ENCODE results near the gene GRIN2C. TPM values are rescaled to one million over a fixed set of nuclear protein-coding genes. Genes with fewer than 3 reads are reported as not detected.

Gene GRIN2C
- total RNA-seq, 2 experiments from 2014 or later = not detected

DNA sequence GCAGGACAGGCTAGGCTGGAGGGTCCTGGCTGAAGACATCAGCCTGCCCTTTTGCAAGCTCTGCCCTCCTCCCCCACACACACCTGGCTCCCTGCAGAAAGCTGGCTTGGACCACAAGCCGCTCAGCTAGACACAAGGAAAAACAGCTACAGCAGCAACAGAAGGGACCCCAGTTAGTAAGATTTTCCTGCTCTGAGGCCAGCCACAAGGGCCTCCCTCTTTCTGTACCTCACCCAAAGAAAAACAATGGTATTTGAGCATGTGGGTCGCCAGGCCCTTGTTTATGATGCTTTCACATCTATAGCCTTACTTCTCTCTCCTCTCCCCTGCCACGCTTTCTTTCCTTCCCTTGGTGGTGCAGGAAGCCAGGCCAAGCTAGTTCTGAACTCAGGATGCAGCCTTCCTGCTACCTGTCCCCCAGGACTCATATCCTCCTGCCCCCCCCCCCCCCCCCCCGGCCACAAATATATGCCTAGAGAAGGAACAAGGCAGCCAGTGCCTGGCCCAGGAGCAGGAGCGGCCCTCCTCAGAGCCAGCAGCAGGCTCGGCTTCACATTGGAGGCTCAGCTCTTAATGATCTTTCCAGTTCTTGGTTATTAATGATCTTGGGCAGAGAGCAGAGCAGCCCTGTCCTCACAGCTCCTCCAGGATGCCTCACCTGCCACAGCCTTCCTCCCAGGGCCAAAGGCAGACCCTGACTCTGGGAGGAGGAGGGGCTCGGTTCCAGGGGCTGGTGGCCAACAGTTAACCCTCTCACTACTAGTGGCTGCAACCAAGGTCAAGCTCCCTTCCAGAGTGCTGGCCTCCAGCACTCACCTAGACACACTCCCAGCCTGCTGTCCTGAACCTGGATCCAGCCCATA is 19.5 kb downstream of the GRIN2C start:
- no peak for DNase-seq
- peaks cover 16% of the 10 kb centered on the region for H3K36me3 Mint-ChIP-seq (ENCODE audit: low read depth)
- Histone ChIP-seq H3K4me3 (ENCODE audit: low read length) (no peak overlapping the region), H3K36me3 (ENCODE audit: insufficient read depth, low read length) (peaks cover 19% of the 10 kb centered on the region), H3K27ac (ENCODE audit: low read depth in 1 of 2, low read length in 2 of 2) (no peak overlapping the region), H3K9me3 (ENCODE audit: control insufficient read depth in 1 of 2, insufficient read depth in 1 of 2, low read length in 2 of 2) (no peaks in the 10 kb centered on the region), H3K4me1 (ENCODE audit: insufficient read depth, low read length) (peaks cover 22% of the 10 kb centered on the region), H3K27me3 (ENCODE audit: control insufficient read depth in 1 of 2, insufficient read depth in 2 of 2, low read length in 2 of 2) (peaks cover 3 to 4% of the 10 kb centered on the region in 2 experiments)
- H3K27me3 Mint-ChIP-seq = peaks cover 22% of the 10 kb centered on the region
- ATAC-seq (ENCODE audit: poor library complexity) = no peak
- no peak overlapping the region for H3K27ac Mint-ChIP-seq
- H3K9me3 Mint-ChIP-seq = no peaks in the 10 kb centered on the region
- CTCF ChIA-PET = no interaction called here
- intact Hi-C loops (cut with DNase I, micrococcal nuclease) = no loop called here
- POLR2A ChIA-PET = no interaction called here
- no peak overlapping the region for H3K4me3 Mint-ChIP-seq
- TF ChIP-seq, protein P1, sequence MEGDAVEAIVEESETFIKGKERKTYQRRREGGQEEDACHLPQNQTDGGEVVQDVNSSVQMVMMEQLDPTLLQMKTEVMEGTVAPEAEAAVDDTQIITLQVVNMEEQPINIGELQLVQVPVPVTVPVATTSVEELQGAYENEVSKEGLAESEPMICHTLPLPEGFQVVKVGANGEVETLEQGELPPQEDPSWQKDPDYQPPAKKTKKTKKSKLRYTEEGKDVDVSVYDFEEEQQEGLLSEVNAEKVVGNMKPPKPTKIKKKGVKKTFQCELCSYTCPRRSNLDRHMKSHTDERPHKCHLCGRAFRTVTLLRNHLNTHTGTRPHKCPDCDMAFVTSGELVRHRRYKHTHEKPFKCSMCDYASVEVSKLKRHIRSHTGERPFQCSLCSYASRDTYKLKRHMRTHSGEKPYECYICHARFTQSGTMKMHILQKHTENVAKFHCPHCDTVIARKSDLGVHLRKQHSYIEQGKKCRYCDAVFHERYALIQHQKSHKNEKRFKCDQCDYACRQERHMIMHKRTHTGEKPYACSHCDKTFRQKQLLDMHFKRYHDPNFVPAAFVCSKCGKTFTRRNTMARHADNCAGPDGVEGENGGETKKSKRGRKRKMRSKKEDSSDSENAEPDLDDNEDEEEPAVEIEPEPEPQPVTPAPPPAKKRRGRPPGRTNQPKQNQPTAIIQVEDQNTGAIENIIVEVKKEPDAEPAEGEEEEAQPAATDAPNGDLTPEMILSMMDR (IDR thresholded peaks at IDR 0.05) = no peak
- peaks cover 10% of the 10 kb centered on the region for H3K4me1 Mint-ChIP-seq (ENCODE audit: low read depth)

DNA sequence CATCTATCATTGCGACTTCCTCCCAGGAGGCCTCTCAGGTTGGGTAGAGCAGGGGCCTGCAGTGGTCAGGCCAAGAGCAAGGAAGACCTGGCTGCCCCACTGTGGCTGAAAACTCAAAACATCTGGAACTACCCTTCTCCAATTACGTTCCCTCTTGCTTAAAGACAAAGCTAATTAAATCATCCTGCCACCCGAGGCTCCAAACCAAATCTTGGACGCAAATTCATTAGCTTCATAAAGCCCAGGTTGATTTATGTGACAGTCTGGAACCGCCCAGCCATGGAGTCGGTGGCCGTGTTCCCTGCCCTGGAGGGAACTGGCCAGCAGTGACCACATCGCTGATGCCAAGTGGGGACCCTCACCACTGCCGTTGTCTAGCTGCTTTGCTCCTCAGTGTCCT is 21.4 kb downstream of the GRIN2C start:
- peaks cover 10% of the 10 kb centered on the region for H3K4me1 Mint-ChIP-seq (ENCODE audit: low read depth)
- intact Hi-C loops (cut with DNase I, micrococcal nuclease) = no loop called here
- H3K27me3 ChIP-seq (ENCODE audit: control insufficient read depth in 1 of 2, insufficient read depth in 2 of 2, low read length in 2 of 2) = peaks cover 3 to 4% of the 10 kb centered on the region in 2 experiments
- H3K9me3 Mint-ChIP-seq = no peaks in the 10 kb centered on the region
- no peaks in the 10 kb centered on the region for H3K9me3 ChIP-seq (ENCODE audit: control insufficient read depth in 1 of 2, insufficient read depth in 1 of 2, low read length in 2 of 2)
- H3K27ac Mint-ChIP-seq = no peak overlapping the region
- ChIA-PET POLR2A (no interaction called here), CTCF (no interaction called here)
- peaks cover 16% of the 10 kb centered on the region for H3K36me3 Mint-ChIP-seq (ENCODE audit: low read depth)
- H3K4me3 Mint-ChIP-seq = no peak overlapping the region
- H3K4me3 ChIP-seq (ENCODE audit: low read length) = no peak overlapping the region
- H3K36me3 ChIP-seq (ENCODE audit: insufficient read depth, low read length) = peaks cover 25% of the 10 kb centered on the region
- ATAC-seq (ENCODE audit: poor library complexity) = no peak
- peaks cover 17% of the 10 kb centered on the region for H3K27me3 Mint-ChIP-seq
- TF ChIP-seq, protein P1 (IDR thresholded peaks at IDR 0.05) = no peak
- peaks cover 24% of the 10 kb centered on the region for H3K4me1 ChIP-seq (ENCODE audit: insufficient read depth, low read length)
- H3K27ac ChIP-seq (ENCODE audit: low read depth in 1 of 2, low read length in 2 of 2) = no peak overlapping the region
- no peak for DNase-seq

DNA sequence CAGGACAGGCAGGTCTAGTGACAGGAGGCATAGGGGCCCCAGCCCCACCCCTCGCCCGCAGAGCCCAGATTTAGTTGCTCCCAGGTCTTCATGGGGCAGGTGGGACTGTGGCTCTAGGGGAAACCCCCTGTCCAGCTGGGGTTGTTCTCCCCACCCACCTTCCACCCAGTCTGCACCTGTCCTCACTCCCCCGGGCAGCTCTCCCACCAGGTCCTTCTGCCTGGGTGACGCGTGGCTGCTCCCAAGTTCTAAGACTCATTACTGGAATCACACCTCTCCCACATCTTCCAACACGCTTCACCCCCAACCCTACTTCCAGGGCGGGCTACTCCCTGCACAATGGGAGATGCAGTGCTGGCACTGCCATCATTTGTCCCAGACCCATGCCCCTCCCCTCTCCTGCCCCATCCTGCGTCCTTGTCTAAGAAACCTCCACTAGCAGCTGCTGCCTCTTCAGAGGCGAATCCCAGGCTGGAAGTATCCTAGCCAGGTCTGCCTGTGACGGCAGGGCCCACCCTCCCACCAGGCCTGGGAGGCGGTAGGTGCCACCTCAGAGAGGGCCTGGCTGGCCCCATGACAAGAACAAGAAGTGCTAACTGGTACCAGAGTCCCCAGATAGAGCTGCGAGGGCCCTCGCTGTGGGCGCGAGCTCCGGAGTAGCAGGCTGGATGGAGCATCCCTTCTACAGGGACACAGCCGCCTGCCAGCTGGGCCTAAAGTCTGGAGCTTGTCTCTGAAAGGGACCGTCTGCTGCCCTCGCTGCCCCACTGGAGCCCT is 22.8 kb downstream of the GRIN2C start:
- no peak overlapping the region for H3K4me3 ChIP-seq (ENCODE audit: low read length)
- TF ChIP-seq, protein P1 (IDR thresholded peaks at IDR 0.05) = no peak
- peaks cover 17% of the 10 kb centered on the region for H3K4me1 ChIP-seq (ENCODE audit: insufficient read depth, low read length)
- Mint-ChIP-seq H3K9me3 (no peaks in the 10 kb centered on the region), H3K27ac (no peak overlapping the region), H3K36me3 (ENCODE audit: low read depth) (peaks cover 16% of the 10 kb centered on the region), H3K4me1 (ENCODE audit: low read depth) (peaks cover 10% of the 10 kb centered on the region), H3K27me3 (peaks cover 13% of the 10 kb centered on the region), H3K4me3 (no peak overlapping the region)
- DNase-seq (no peak), ATAC-seq (ENCODE audit: poor library complexity) (no peak)
- H3K27me3 ChIP-seq (ENCODE audit: control insufficient read depth in 1 of 2, insufficient read depth in 2 of 2, low read length in 2 of 2) = peaks cover under 1 to 1% of the 10 kb centered on the region in 2 experiments
- POLR2A ChIA-PET = no interaction called here
- intact Hi-C loops (cut with DNase I, micrococcal nuclease) = no loop called here
- CTCF ChIA-PET = no interaction called here
- no peaks in the 10 kb centered on the region for H3K9me3 ChIP-seq (ENCODE audit: control insufficient read depth in 1 of 2, insufficient read depth in 1 of 2, low read length in 2 of 2)
- no peak overlapping the region for H3K27ac ChIP-seq (ENCODE audit: low read depth in 1 of 2, low read length in 2 of 2)
- peaks cover 28% of the 10 kb centered on the region for H3K36me3 ChIP-seq (ENCODE audit: insufficient read depth, low read length)
